ENCODE measurements around the gene RAB31. TPM values are rescaled to one million over a fixed set of nuclear protein-coding genes. Genes with fewer than 3 reads are reported as not detected.
A peak's percentile ranks its signal among the peaks of the same experiment; 100 is the strongest.

RAB31 gene
- total and polyA plus RNA-seq, 2 of the 13 experiments (the other 11 are each of a cell fraction or from before 2014, with no cell fraction given): 1.1 to 1.7 TPM

GRCh38 chr18:9808295-9809241 is 100.5 kb downstream of the RAB31 start (continued):
- TF ChIP-seq ZHX1 (CRISPR knock-in tag; IDR thresholded peaks at IDR 0.05; ENCODE audit: low read depth) (no peak), HDAC6 (IDR thresholded peaks at IDR 0.05; ENCODE audit: low read depth, low read length) (no peak), ZNF773 (CRISPR knock-in tag; IDR thresholded peaks at IDR 0.05; ENCODE audit: borderline replicate concordance) (no peak), RAD21 (CRISPR knock-in tag; IDR thresholded peaks at IDR 0.05) (peak; percentile 18), MYC (CRISPR knock-in tag; IDR thresholded peaks at IDR 0.05; ENCODE audit: borderline replicate concordance) (no peak), ATRX (CRISPR knock-in tag; IDR thresholded peaks at IDR 0.05; ENCODE audit: borderline replicate concordance) (no peak), GPBP1L1 (CRISPR knock-in tag; IDR thresholded peaks at IDR 0.05) (no peak), BATF2 (CRISPR knock-in tag; IDR thresholded peaks at IDR 0.05) (no peak), THRA (CRISPR knock-in tag; IDR thresholded peaks at IDR 0.05; ENCODE audit: borderline replicate concordance) (peak; percentile 82; the same call in 1 of the 2 replicates), ZNF263 (CRISPR knock-in tag; IDR thresholded peaks at IDR 0.05) (no peak), HDAC2 (CRISPR knock-in tag; IDR thresholded peaks at IDR 0.05) (peak; percentile 80; the same call in 1 of the 2 replicates), STAT5B (CRISPR knock-in tag; IDR thresholded peaks at IDR 0.05) (no peak), MEF2D (CRISPR knock-in tag; IDR thresholded peaks at IDR 0.05) (no peak), ZNF589 (CRISPR knock-in tag; conservative IDR thresholded peaks at IDR 0.05) (no peak)
